ENCODE measurements around the gene VAV2.

GRCh38 chr9:133854048-133854447 lies 138.1 kb downstream of the VAV2 start:
- TF ChIP-seq CTCF (IDR thresholded peaks at IDR 0.05; ENCODE audit: insufficient read depth, low read length, poor library complexity, severe bottlenecking) (no peak), EZH2phosphoT487 (conservative IDR thresholded peaks at IDR 0.05; ENCODE audit: low read length) (no peak)
